Keratinocyte (primary cell): ENCODE data around the gene CD200R1L.

Source experiments
- EZH2 ChIP-seq: IDR thresholded peaks from one replicate; pipeline ENCODE4 v1.6.1; 2012; ENCODE audit warnings: inconsistent platforms, mild to moderate bottlenecking, low read length, moderate library complexity
- TF ChIP-seq, protein P1 (sequence below), 3 experiments: IDR thresholded peaks in 1 of 3; conservative IDR thresholded peaks in 1 of 3; optimal IDR thresholded peaks in 1 of 3; 2 replicates in 2 of 3; 3 replicates in 1 of 3; pipeline versions ENCODE3 to v1.5.1; 2011; ENCODE audit warnings: low read length in 3 of 3, mild to moderate bottlenecking in 3 of 3, moderate library complexity in 2 of 3, control low read depth in 1 of 3, inconsistent platforms in 1 of 3; ENCODE audit not compliant: insufficient read depth in 2 of 3; ENCODE audit errors: extremely low read depth in 1 of 3

GRCh38 chr3:112871735-112872134 lies 25.1 kb upstream of the CD200R1L start:
- TF ChIP-seq, protein P1, sequence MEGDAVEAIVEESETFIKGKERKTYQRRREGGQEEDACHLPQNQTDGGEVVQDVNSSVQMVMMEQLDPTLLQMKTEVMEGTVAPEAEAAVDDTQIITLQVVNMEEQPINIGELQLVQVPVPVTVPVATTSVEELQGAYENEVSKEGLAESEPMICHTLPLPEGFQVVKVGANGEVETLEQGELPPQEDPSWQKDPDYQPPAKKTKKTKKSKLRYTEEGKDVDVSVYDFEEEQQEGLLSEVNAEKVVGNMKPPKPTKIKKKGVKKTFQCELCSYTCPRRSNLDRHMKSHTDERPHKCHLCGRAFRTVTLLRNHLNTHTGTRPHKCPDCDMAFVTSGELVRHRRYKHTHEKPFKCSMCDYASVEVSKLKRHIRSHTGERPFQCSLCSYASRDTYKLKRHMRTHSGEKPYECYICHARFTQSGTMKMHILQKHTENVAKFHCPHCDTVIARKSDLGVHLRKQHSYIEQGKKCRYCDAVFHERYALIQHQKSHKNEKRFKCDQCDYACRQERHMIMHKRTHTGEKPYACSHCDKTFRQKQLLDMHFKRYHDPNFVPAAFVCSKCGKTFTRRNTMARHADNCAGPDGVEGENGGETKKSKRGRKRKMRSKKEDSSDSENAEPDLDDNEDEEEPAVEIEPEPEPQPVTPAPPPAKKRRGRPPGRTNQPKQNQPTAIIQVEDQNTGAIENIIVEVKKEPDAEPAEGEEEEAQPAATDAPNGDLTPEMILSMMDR (optimal IDR thresholded peaks at IDR 0.05 in 1 of 3, IDR thresholded peaks at IDR 0.05 in 1 of 3, conservative IDR thresholded peaks at IDR 0.05 in 1 of 3; ENCODE audit: extremely low read depth in 1 of 3, insufficient read depth in 2 of 3, low read length in 3 of 3) = no peak
- no peak for TF ChIP-seq EZH2
